SU-DHL-6 (cell line): ENCODE measurements around the gene GABRB1.

ENCODE experiments used
- EZH2phosphoT487 ChIP-seq: fragments of 200-600 bp; sonication (generic), shearing (Covaris generic); conservative IDR thresholded peaks from 2 replicates; pipeline ENCODE4 v1.6.1; 2018; ENCODE audit warnings: mild to moderate bottlenecking, antibody characterized with exemption, low read length, moderate library complexity, mixed read lengths
- TF ChIP-seq, protein P1 (sequence below): fragments of 200-600 bp; sonication (generic); IDR thresholded peaks from one replicate; pipeline ENCODE4 v1.5.1; 2017; ENCODE audit warnings: antibody characterized with exemption, mild to moderate bottlenecking, low read length, moderate library complexity; ENCODE audit not compliant: insufficient read depth, poor library complexity, severe bottlenecking

DNA sequence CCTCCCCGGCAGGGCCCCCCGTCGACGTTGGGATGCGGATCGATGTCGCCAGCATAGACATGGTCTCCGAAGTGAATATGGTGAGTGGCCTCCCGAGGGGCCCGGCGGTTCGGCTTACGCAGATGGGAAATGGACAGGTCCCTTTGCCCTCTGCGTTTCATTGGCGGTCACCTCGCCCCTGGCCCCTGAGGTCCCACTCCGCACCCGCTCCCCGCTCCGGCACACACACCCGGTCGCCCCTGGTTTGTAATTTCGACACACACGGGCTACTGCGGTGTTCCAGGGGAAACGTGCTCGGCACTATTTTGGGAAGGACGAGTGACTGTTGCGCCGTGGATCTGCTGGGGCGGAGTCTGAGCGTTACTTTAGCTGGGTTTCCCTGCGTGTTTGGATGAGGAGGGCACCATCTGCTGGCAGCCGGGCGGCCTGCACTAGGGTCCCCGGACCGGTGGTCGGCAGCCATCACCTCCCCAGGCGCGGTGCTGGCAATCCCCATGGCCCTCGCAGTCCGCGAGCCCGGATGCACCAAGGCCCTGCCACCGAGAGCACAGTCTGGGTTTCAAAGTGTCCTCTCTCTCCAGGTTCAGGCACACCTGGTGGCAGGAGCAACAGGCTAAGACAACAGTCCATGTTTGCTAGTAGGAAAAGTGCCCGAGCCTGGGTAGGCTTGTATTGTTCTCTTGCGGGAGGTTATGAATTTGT, 1.2 kb downstream of the GABRB1 start:
- TF ChIP-seq, protein P1, sequence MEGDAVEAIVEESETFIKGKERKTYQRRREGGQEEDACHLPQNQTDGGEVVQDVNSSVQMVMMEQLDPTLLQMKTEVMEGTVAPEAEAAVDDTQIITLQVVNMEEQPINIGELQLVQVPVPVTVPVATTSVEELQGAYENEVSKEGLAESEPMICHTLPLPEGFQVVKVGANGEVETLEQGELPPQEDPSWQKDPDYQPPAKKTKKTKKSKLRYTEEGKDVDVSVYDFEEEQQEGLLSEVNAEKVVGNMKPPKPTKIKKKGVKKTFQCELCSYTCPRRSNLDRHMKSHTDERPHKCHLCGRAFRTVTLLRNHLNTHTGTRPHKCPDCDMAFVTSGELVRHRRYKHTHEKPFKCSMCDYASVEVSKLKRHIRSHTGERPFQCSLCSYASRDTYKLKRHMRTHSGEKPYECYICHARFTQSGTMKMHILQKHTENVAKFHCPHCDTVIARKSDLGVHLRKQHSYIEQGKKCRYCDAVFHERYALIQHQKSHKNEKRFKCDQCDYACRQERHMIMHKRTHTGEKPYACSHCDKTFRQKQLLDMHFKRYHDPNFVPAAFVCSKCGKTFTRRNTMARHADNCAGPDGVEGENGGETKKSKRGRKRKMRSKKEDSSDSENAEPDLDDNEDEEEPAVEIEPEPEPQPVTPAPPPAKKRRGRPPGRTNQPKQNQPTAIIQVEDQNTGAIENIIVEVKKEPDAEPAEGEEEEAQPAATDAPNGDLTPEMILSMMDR = no peak
- no peak for TF ChIP-seq EZH2phosphoT487
